Ovary (tissue), 9 donors: ENCODE measurements around the gene FAM13C. TPM values are rescaled to one million over a fixed set of nuclear protein-coding genes. Genes with fewer than 3 reads are reported as not detected.

ENCODE experiments used
- DNase-seq, 5 donors: peaks; one replicate each; pipeline ENCODE4 v3.0.0-alpha.2; 2019 to 2020
- H3K27ac ChIP-seq, 2 donors: fragments of 200-600 bp; one replicate each; pipeline versions ENCODE4 v1.5.1 to v1.8.0; 2019 to 2022
- H3K27me3 ChIP-seq: fragments of 200-600 bp; one replicate; pipeline ENCODE4 v1.8.0; 2022
- H3K36me3 ChIP-seq: fragments of 200-600 bp; sonication (generic); one replicate; pipeline ENCODE4 v1.5.1; 2019
- H3K4me1 ChIP-seq: one replicate; pipeline ENCODE4 v1.8.1; 2013; ENCODE audit warnings: mild to moderate bottlenecking, moderate library complexity; ENCODE audit not compliant: insufficient read depth
- H3K4me3 ChIP-seq: fragments of 200-600 bp; sonication (generic); one replicate; pipeline ENCODE4 v1.5.1; 2017
- H3K9me3 ChIP-seq, 2 donors: fragments of 200-600 bp in 1 of 2; sonication (generic) in 1 of 2; one replicate each; pipeline versions ENCODE4 v1.5.1 to v1.8.1; 2013 to 2019; ENCODE audit warnings: mild to moderate bottlenecking in 1 of 2, moderate library complexity in 1 of 2
- CTCF ChIP-seq, 3 donors: fragments of 450-650 bp in 2 of 3; fragments of 200-600 bp in 1 of 3; IDR thresholded peaks; one replicate each; pipeline versions ENCODE4 v1.5.1 to v1.8.0; 2016 to 2022; ENCODE audit warnings: antibody characterized with exemption in 3 of 3, mild to moderate bottlenecking in 1 of 3
- EP300 ChIP-seq: sonication (generic); formaldehyde crosslinking; IDR thresholded peaks from one replicate; pipeline ENCODE4 v1.6.1; 2017; ENCODE audit warnings: antibody characterized with exemption
- POLR2A ChIP-seq: fragments of 450-650 bp; IDR thresholded peaks from one replicate; pipeline ENCODE4 v1.6.1; 2017; ENCODE audit warnings: antibody characterized with exemption, mild to moderate bottlenecking, moderate library complexity
- WGBS, 3 donors: extraction: QIAGEN DNeasy Blood & Tissue Kit in 1 of 3; methylation state at CpG; one replicate each; pipeline versions ENCODE4 v1.1.5 to v1.1.7; 2013 to 2017; 5-methylcytosine and 5-hydroxymethylcytosine counted together
- intact Hi-C, 4 donors: fragments of 100-400 bp; cut with DNase I; formaldehyde crosslinking; loops; one replicate each; pipeline versions ENCODE4 v1.11.0 to v1.15.1; 2022 to 2023
- polyA plus RNA-seq, 2 donors: library from polyadenylated mRNA; stranded (reverse); fragments of 200-250 nt in 1 of 2; fragments of 350-450 nt in 1 of 2; fragmentation: Illumina TruSeq in 1 of 2; extraction: RNeasy Lipid Tissue Mini Kit (QIAGEN cat#74804) in 1 of 2; gene quantifications; one replicate each; pipeline ENCODE4 v1.2.3, GENCODE V29; 2013 to 2014
- total RNA-seq, 7 donors: library from RNA; depleted of rRNA in 2 of 7; stranded (reverse); fragments of >200 nt in 2 of 7; fragmentation: NEBNext Ultra II Directional in 3 of 7; extraction: Animal tissue kit (Norgen Biotek cat#: 25700) in 3 of 7; gene quantifications; one replicate each; pipeline versions ENCODE4 v1.1.0 to v1.2.4, GENCODE V29; 2016 to 2023
- donor health status: DM: no; HTN: no; CAD: no; lungs with moderate emphysema.
- donor health status: DM: no; HTN: no; CAD: no.
- donor health status: Bipolar disorder and iron deficiency.
- donor health status: DM: yes; HTN: yes; CAD: no.
- donor health status: DM: no; HTN: no; CAD: no.
- donor health status: DM: yes; HTN: yes; CAD: no.

The FAM13C gene
- total and polyA plus RNA-seq, 9 donors, result 11.9 to 35.2 (median 20.2) TPM

- H3K9me3 ChIP-seq, result no peaks in the 10 kb centered on the region
- no peaks in the 10 kb centered on the region for H3K36me3 ChIP-seq
- no peak overlapping the region for H3K4me3 ChIP-seq
- no peaks in the 10 kb centered on the region for H3K4me1 ChIP-seq
- DNase-seq, result no peak
- intact Hi-C loops, result no loop called here
- H3K27ac ChIP-seq, result no peak overlapping the region
- H3K27me3 ChIP-seq, result no peaks in the 10 kb centered on the region
- 55 to 63% (median 60%) methylated on average over 3 of the region's 3 CpGs for WGBS, 3 donors
- TF ChIP-seq EP300, result no peak
Observed at GRCh38 chr10:59373071-59373470, 10.7 kb upstream of the FAM13C start.

DNA sequence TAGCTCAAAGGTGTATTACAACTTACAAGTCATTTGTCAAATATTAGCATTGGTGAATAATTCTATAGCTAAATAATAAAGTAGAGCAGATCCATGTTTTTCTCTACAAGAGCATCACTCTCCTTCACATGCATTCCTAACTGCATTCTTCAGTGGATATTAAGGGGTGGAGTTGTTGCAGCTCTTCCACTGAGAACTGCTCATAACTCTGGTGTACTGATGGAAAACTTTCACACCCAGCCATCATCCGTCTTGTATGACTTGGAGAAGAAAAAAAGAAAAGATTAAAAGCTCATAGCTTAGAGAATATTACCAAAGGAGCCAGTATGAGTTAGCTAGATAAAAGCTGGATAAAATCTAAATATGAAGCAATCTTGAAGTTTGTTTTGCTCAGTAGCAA, 10.2 kb upstream of the FAM13C start:
- Histone ChIP-seq H3K9me3 (no peaks in the 10 kb centered on the region), H3K27ac (no peak overlapping the region), H3K27me3 (no peaks in the 10 kb centered on the region), H3K36me3 (no peaks in the 10 kb centered on the region), H3K4me3 (no peak overlapping the region), H3K4me1 (no peaks in the 10 kb centered on the region)
- no peak for DNase-seq
- intact Hi-C loops, result no loop called here
- WGBS, 3 donors, result 31 to 69% (median 48%) methylated on average over 1 of the region's 1 CpG
- TF ChIP-seq EP300, result no peak
- TF ChIP-seq CTCF (IDR thresholded peaks at IDR 0.05), result no peak
- no peak for TF ChIP-seq POLR2A

DNA sequence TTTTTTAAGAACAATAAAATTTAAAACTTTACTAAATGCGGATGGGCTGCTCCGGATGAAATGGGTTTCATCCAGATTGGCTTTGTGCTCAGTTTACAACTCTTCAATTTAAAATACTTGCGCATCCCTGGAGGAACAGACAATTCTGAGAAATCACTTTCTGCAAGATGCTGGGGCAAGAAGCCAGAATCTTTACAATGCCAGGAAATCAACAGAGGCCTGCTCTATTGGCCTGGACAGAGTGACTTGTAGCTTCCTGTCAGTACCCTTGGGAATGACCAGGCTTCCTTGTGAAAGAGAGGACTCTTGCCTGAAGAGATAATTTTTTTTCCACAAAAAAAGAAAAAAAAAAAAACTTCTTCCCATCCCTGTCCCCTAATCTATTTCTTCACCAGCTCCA, 3.9 kb upstream of the FAM13C start:
- no peak for DNase-seq
- 77 to 81% (median 78%) methylated on average over 3 of the region's 3 CpGs for WGBS, 3 donors
- intact Hi-C loops, result no loop called here
- Histone ChIP-seq H3K27ac (no peak overlapping the region), H3K4me1 (no peaks in the 10 kb centered on the region), H3K36me3 (no peaks in the 10 kb centered on the region), H3K9me3 (no peaks in the 10 kb centered on the region), H3K27me3 (no peaks in the 10 kb centered on the region), H3K4me3 (no peak overlapping the region)
- no peak for TF ChIP-seq CTCF (IDR thresholded peaks at IDR 0.05)
- no peak for TF ChIP-seq EP300
- TF ChIP-seq POLR2A, result no peak

- Histone ChIP-seq H3K36me3 (no peaks in the 10 kb centered on the region), H3K27me3 (no peaks in the 10 kb centered on the region), H3K4me3 (no peak overlapping the region), H3K9me3 (no peaks in the 10 kb centered on the region), H3K4me1 (peaks cover 14% of the 10 kb centered on the region), H3K27ac (peak overlapping the region in 1 of 2 donors; percentile 88)
- 79 to 86% (median 83%) methylated on average over 3 of the region's 3 CpGs for WGBS, 3 donors
- intact Hi-C loops, result no loop called here
- TF ChIP-seq CTCF (IDR thresholded peaks at IDR 0.05) (no peak), POLR2A (no peak), EP300 (no peak)
- no peak for DNase-seq
Observed at GRCh38 chr10:59363446-59363958, 1.2 kb upstream of the FAM13C start.

GRCh38 chr10:59362959-59363381, 621 bp upstream of the FAM13C start:
- peaks cover 14% of the 10 kb centered on the region for H3K4me1 ChIP-seq
- TF ChIP-seq EP300, result no peak
- TF ChIP-seq POLR2A, result peak; percentile 43
- peak overlapping the region; percentile 83 to 88 for H3K27ac ChIP-seq
- H3K36me3 ChIP-seq, result no peaks in the 10 kb centered on the region
- DNase-seq, result peak; percentile 66 to 82 (median 74)
- H3K9me3 ChIP-seq, result no peaks in the 10 kb centered on the region
- H3K4me3 ChIP-seq, result peak overlapping the region; percentile 64
- intact Hi-C loops, result no loop called here
- 0 to 1% (median 1%) methylated on average over 11 of the region's 11 CpGs for WGBS, 3 donors
- H3K27me3 ChIP-seq, result no peaks in the 10 kb centered on the region
